ENCODE data around the gene PIK3C2A. TPM values are rescaled to one million over a fixed set of nuclear protein-coding genes. Genes with fewer than 3 reads are reported as not detected.

The PIK3C2A gene
- total and polyA plus RNA-seq, 4 experiments from 2014 or later: 2.4 to 40.4 (median 19.5) TPM

DNA sequence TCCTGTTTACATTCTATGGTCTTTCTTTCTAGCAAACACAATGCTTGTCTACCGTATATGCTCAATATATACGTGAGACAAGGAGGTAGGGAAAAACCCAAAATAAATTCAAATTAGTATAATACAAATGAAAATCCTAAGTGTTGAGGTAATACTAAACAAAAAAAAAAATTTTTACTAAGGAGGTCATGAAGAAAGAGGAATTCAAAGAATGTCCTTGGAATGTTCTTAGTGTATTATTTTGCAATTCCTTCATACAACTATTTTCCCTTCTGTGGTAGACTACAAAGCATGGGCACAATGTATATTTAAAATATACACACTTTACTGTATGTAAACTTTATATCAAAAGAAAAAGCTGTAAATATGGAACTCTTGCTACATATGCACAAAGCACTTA is 36.4 kb downstream of the PIK3C2A start:
- Mint-ChIP-seq H3K4me1 (peaks cover 10 to 13% (median 11%) of the 10 kb centered on the region in 4 donors), H3K27me3 (no peaks in the 10 kb centered on the region), H3K27ac (peak overlapping the region in 1 of 7 donors; percentile 59), H3K36me3 (peaks cover 25 to 27% of the 10 kb centered on the region in 2 donors), H3K9me3 (no peaks in the 10 kb centered on the region), H3K4me3 (no peak overlapping the region)
- intact Hi-C loops (cut with micrococcal nuclease): no loop called here
- H3K27me3 ChIP-seq (ENCODE audit: insufficient read depth, low read length): no peaks in the 10 kb centered on the region
- H3K27ac ChIP-seq (ENCODE audit: low read depth, low read length): no peak overlapping the region
- H3K4me3 ChIP-seq (ENCODE audit: low read length in 2 of 2): no peak overlapping the region
- H3K36me3 ChIP-seq (ENCODE audit: insufficient read depth, low read length): peaks cover 6% of the 10 kb centered on the region
- no peak for DNase-seq
- POLR2A ChIA-PET (ENCODE audit: partially characterized antibody): no interaction called here
- H3K4me1 ChIP-seq (ENCODE audit: insufficient read depth, low read length): no peaks in the 10 kb centered on the region
- no peaks in the 10 kb centered on the region for H3K9me3 ChIP-seq (ENCODE audit: control insufficient read depth in 1 of 2, low read length in 2 of 2)
- CTCF ChIA-PET (ENCODE audit: partially characterized antibody): no interaction called here

DNA sequence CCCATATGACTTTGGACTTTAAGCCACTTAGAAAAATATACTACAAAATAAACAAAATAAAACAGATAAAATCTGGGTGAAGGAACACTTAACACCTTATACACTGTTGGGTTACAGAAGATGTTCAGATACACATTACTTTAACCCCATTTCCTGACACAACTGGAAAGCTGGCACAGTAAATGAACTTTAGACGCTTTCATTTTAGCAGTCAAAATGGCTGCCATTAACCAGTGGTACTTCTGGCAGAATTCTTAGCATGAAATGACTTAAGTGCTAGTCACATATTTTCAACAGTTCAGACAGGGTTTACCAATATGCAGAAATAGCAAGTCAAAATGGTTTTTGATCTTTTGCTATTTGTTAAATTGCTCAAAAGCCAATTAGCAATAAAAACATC is 37.9 kb downstream of the PIK3C2A start:
- H3K4me1 ChIP-seq (ENCODE audit: insufficient read depth, low read length): peaks cover 4% of the 10 kb centered on the region
- Mint-ChIP-seq H3K27me3 (no peaks in the 10 kb centered on the region), H3K4me3 (no peak overlapping the region), H3K36me3 (peaks cover 25 to 27% of the 10 kb centered on the region in 2 donors), H3K27ac (no peak overlapping the region), H3K4me1 (peaks cover 12 to 19% (median 16%) of the 10 kb centered on the region in 4 donors), H3K9me3 (no peaks in the 10 kb centered on the region)
- intact Hi-C loops (cut with micrococcal nuclease): no loop called here
- CTCF ChIA-PET (ENCODE audit: partially characterized antibody): no interaction called here
- no peaks in the 10 kb centered on the region for H3K9me3 ChIP-seq (ENCODE audit: control insufficient read depth in 1 of 2, low read length in 2 of 2)
- no peak for DNase-seq
- POLR2A ChIA-PET (ENCODE audit: partially characterized antibody): no interaction called here
- H3K27ac ChIP-seq (ENCODE audit: low read depth, low read length): no peak overlapping the region
- no peak overlapping the region for H3K4me3 ChIP-seq (ENCODE audit: low read length in 2 of 2)
- H3K27me3 ChIP-seq (ENCODE audit: insufficient read depth, low read length): no peaks in the 10 kb centered on the region
- H3K36me3 ChIP-seq (ENCODE audit: insufficient read depth, low read length): peaks cover 6% of the 10 kb centered on the region

DNA sequence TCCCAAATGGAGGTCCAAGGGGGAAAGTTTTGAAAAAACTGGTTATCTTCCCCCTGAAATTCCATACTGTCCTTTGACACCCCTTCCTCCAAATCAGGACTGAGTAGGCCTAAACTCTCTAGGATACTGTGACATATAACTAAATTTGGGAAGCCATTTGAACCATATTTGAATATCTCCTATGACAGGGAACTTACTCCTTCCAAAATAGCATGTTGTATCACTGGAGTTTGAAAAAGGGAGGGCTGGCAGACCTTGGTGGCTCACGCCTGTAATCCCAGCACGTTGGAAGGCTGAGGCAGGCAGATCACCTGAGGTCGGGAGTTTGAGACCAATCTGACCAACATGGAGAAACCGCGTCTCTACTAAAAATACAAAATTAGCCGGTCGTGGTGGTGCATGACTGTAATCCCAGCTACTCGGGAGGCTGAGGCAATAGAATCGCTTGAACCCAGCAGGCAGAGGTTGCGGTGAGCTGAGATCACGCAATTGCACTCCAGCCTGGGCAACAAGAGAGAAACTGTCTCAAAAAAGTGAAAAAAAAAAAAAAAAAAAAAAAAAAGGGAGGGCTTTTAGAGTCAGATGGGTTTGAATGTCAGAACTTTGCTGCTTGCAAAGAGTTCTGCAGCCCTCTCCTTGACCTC is 42.4 kb downstream of the PIK3C2A start:
- H3K36me3 Mint-ChIP-seq: peaks cover 16 to 26% of the 10 kb centered on the region in 2 donors
- no peaks in the 10 kb centered on the region for H3K9me3 Mint-ChIP-seq
- Histone ChIP-seq H3K4me3 (ENCODE audit: low read length in 2 of 2) (no peak overlapping the region), H3K36me3 (ENCODE audit: insufficient read depth, low read length) (peaks cover 6% of the 10 kb centered on the region), H3K27me3 (ENCODE audit: insufficient read depth, low read length) (no peaks in the 10 kb centered on the region), H3K27ac (ENCODE audit: low read depth, low read length) (no peak overlapping the region), H3K9me3 (ENCODE audit: control insufficient read depth in 1 of 2, low read length in 2 of 2) (no peaks in the 10 kb centered on the region), H3K4me1 (ENCODE audit: insufficient read depth, low read length) (peaks cover 43% of the 10 kb centered on the region)
- no peak overlapping the region for H3K27ac Mint-ChIP-seq
- CTCF ChIA-PET (ENCODE audit: partially characterized antibody): no interaction called here
- peaks cover 28 to 54% (median 43%) of the 10 kb centered on the region in 4 donors for H3K4me1 Mint-ChIP-seq
- no peak overlapping the region for H3K4me3 Mint-ChIP-seq
- POLR2A ChIA-PET (ENCODE audit: partially characterized antibody): no interaction called here
- intact Hi-C loops (cut with micrococcal nuclease): no loop called here
- no peaks in the 10 kb centered on the region for H3K27me3 Mint-ChIP-seq
- DNase-seq: no peak

DNA sequence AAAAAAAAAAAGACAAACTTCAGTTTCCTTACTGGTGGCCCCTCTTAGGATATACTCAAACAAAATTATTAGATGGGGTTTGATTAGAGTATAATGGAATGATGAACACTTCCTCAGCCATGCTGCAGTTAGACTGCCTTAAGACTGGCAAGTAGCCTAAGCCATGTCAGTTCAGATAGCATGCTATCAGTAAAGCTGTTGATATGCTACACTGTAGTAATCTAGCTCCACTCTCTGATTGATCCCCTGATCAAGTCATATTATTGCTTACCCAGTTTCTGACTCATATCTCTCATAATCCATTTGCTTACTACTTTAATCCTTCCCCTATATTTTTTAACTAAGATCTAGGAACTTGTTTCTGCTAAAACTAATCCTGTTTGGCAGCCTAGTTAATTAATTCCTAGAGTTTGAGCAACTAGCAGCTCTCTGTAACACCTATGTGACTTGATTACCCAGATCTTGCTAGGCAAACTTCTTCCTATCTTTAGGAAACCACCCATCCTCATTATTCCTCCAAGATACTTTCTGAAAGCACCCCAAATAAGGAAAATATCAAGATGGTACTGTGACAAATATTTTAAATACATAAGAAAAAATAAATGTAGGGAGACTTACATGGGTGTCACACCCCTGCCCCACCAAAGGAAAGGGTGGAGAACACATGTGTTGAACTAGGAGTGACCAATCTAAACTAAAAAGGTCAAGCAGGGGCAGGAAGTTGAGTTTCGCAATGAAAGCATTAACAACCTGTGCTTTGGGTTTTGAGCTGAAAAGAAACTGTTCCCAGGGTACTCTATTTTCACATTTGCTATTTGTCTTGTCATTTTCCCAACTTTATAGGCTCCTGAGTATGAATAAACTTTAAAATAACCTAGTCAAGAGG is 43.2 kb downstream of the PIK3C2A start:
- POLR2A ChIA-PET (ENCODE audit: partially characterized antibody): no interaction called here
- intact Hi-C loops (cut with micrococcal nuclease): no loop called here
- no peak overlapping the region for H3K27ac ChIP-seq (ENCODE audit: low read depth, low read length)

DNA sequence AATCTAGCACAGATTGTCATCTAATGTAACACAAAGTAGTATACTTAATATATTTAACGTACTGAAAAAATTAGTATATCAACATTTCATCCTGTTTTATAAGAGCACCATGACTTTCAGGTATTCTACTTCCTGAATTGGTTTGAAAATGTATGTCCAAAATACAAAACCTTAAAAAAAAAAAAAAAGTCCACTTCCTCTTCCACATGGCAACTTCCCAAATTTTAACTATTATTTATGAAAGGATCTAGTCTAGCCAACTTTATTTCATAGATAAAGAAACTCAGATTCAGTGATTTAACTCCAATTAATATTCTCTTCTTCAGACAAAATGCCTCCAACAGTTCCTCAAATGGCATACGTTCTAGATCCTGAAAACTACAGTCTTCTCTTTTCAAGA is 44.0 kb downstream of the PIK3C2A start:
- no peak overlapping the region for H3K27ac ChIP-seq (ENCODE audit: low read depth, low read length)
- H3K36me3 ChIP-seq (ENCODE audit: insufficient read depth, low read length): peaks cover 2% of the 10 kb centered on the region
- POLR2A ChIA-PET (ENCODE audit: partially characterized antibody): no interaction called here
- intact Hi-C loops (cut with micrococcal nuclease): no loop called here
- CTCF ChIA-PET (ENCODE audit: partially characterized antibody): no interaction called here
- H3K27me3 ChIP-seq (ENCODE audit: insufficient read depth, low read length): no peaks in the 10 kb centered on the region
- H3K4me1 ChIP-seq (ENCODE audit: insufficient read depth, low read length): peaks cover 45% of the 10 kb centered on the region
- Mint-ChIP-seq H3K27ac (peak overlapping the region in 1 of 7 donors; percentile 3), H3K9me3 (no peaks in the 10 kb centered on the region), H3K4me1 (peaks cover 38 to 59% (median 49%) of the 10 kb centered on the region in 4 donors), H3K4me3 (no peak overlapping the region), H3K27me3 (no peaks in the 10 kb centered on the region), H3K36me3 (peaks cover 9 to 14% of the 10 kb centered on the region in 2 donors)
- H3K4me3 ChIP-seq (ENCODE audit: low read length in 2 of 2): no peak overlapping the region
- no peak for DNase-seq
- no peaks in the 10 kb centered on the region for H3K9me3 ChIP-seq (ENCODE audit: control insufficient read depth in 1 of 2, low read length in 2 of 2)

More for the DNA sequence above, 43.2 kb downstream of the PIK3C2A start:
- Histone ChIP-seq H3K9me3 (ENCODE audit: control insufficient read depth in 1 of 2, low read length in 2 of 2) (no peaks in the 10 kb centered on the region), H3K27me3 (ENCODE audit: insufficient read depth, low read length) (no peaks in the 10 kb centered on the region), H3K36me3 (ENCODE audit: insufficient read depth, low read length) (peaks cover 6% of the 10 kb centered on the region), H3K4me1 (ENCODE audit: insufficient read depth, low read length) (peaks cover 45% of the 10 kb centered on the region), H3K4me3 (ENCODE audit: low read length in 2 of 2) (no peak overlapping the region)
- Mint-ChIP-seq H3K27me3 (no peaks in the 10 kb centered on the region), H3K4me3 (no peak overlapping the region), H3K4me1 (peaks cover 34 to 60% (median 48%) of the 10 kb centered on the region in 4 donors), H3K9me3 (no peaks in the 10 kb centered on the region), H3K27ac (peak overlapping the region in 1 of 7 donors; percentile 42), H3K36me3 (peaks cover 15 to 23% of the 10 kb centered on the region in 2 donors)
- no peak for DNase-seq
- CTCF ChIA-PET (ENCODE audit: partially characterized antibody): no interaction called here

DNA sequence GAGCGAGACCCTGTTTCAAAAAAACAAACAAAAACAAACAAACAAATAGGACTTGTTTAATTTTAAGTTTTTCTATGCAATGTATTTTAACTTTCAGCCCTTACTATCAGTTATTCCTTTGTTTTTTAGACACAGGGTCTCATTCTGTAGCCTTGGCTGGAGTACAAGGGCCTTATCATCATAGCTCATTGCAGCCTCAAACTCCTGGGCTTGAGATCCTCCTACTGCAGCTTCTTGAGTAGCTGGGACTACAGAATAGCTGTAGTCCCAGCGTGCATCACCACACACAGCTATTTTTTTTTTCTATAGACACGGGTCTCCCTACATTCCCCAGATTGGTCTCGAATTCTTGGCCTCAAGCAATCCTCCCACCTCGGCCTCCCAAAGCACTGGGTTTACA is 44.5 kb downstream of the PIK3C2A start:
- CTCF ChIA-PET (ENCODE audit: partially characterized antibody): no interaction called here

DNA sequence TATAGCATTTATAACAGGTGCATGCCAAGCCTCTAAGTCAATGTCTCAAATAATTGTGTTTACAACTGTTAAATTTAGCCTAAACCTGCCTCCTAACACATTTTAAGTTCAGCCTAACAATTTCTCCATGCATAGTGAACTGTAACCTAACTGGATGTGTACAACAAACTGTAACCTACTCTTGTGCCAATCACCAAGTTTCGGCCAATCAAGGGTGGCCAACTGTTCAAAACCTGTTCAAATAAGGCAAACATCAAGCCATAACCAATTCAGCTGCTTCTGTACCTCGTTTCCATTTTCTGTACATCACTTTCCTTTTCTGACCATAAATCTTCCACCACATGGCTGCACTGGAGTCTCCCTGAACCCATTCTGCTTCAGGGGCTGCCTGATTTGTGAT is 45.4 kb downstream of the PIK3C2A start:
- Histone ChIP-seq H3K4me1 (ENCODE audit: insufficient read depth, low read length) (peaks cover 45% of the 10 kb centered on the region), H3K9me3 (ENCODE audit: control insufficient read depth in 1 of 2, low read length in 2 of 2) (no peaks in the 10 kb centered on the region), H3K27ac (ENCODE audit: low read depth, low read length) (no peak overlapping the region), H3K27me3 (ENCODE audit: insufficient read depth, low read length) (no peaks in the 10 kb centered on the region), H3K36me3 (ENCODE audit: insufficient read depth, low read length) (no peaks in the 10 kb centered on the region), H3K4me3 (ENCODE audit: low read length in 2 of 2) (no peak overlapping the region)
- peaks cover 6 to 7% of the 10 kb centered on the region in 2 donors for H3K36me3 Mint-ChIP-seq
- CTCF ChIA-PET (ENCODE audit: partially characterized antibody): interaction anchor here (0.7 kb wide), 1 partner anchor 12 kb away, joined by 3 read pairs; no protein-coding TSS in a partner anchor
- DNase-seq: no peak
- peak overlapping the region in 6 of 7 donors; percentile 61 to 74 (median 70) for H3K27ac Mint-ChIP-seq
- peaks cover 38 to 63% (median 49%) of the 10 kb centered on the region in 4 donors for H3K4me1 Mint-ChIP-seq
- peak overlapping the region in 5 of 8 donors; percentile 18 to 71 (median 49) for H3K4me3 Mint-ChIP-seq
- POLR2A ChIA-PET (ENCODE audit: partially characterized antibody): no interaction called here
- no peaks in the 10 kb centered on the region for H3K27me3 Mint-ChIP-seq
- intact Hi-C loops (cut with micrococcal nuclease): no loop called here
- H3K9me3 Mint-ChIP-seq: no peaks in the 10 kb centered on the region

More for the DNA sequence above, 44.5 kb downstream of the PIK3C2A start:
- H3K4me3 ChIP-seq (ENCODE audit: low read length in 2 of 2): no peak overlapping the region
- intact Hi-C loops (cut with micrococcal nuclease): no loop called here
- Mint-ChIP-seq H3K4me3 (no peak overlapping the region), H3K9me3 (no peaks in the 10 kb centered on the region), H3K27ac (no peak overlapping the region), H3K4me1 (peaks cover 38 to 59% (median 48%) of the 10 kb centered on the region in 4 donors), H3K36me3 (peaks cover 6 to 11% of the 10 kb centered on the region in 2 donors), H3K27me3 (no peaks in the 10 kb centered on the region)
- no peaks in the 10 kb centered on the region for H3K27me3 ChIP-seq (ENCODE audit: insufficient read depth, low read length)
- H3K4me1 ChIP-seq (ENCODE audit: insufficient read depth, low read length): peaks cover 45% of the 10 kb centered on the region
- H3K36me3 ChIP-seq (ENCODE audit: insufficient read depth, low read length): no peaks in the 10 kb centered on the region
- no peaks in the 10 kb centered on the region for H3K9me3 ChIP-seq (ENCODE audit: control insufficient read depth in 1 of 2, low read length in 2 of 2)
- H3K27ac ChIP-seq (ENCODE audit: low read depth, low read length): no peak overlapping the region
- no peak for DNase-seq
- POLR2A ChIA-PET (ENCODE audit: partially characterized antibody): no interaction called here

Measured in CD4-positive, alpha-beta memory T cell (primary cell).